Measurements from ENCODE around the gene CDC5L. TPM values are rescaled to one million over a fixed set of nuclear protein-coding genes. Genes with fewer than 3 reads are reported as not detected.
A peak's percentile ranks its signal among the peaks of the same experiment; 100 is the strongest.

The CDC5L gene
- total RNA-seq, 1 donor from 2014 or later: 27.3 TPM

- DNase-seq (ENCODE audit: low read depth): no peak
These were observed 13.7 kb upstream of the CDC5L start for GRCh38 chr6:44373787-44374186.

GRCh38 chr6:44375071-44375470 lies 12.4 kb upstream of the CDC5L start:
- no peak for DNase-seq (ENCODE audit: low read depth)

- no peak for DNase-seq (ENCODE audit: low read depth)
These were observed 10.0 kb upstream of the CDC5L start for GRCh38 chr6:44377484-44377883.

- DNase-seq (ENCODE audit: low read depth): no peak
These were observed 9.5 kb upstream of the CDC5L start for GRCh38 chr6:44377971-44378370.

GRCh38 chr6:44381739-44382138 lies 5.8 kb upstream of the CDC5L start:
- no peak for DNase-seq (ENCODE audit: low read depth)

GRCh38 chr6:44386364-44386928 lies 1.1 kb upstream of the CDC5L start:
- no peak for DNase-seq (ENCODE audit: low read depth)

- DNase-seq (ENCODE audit: low read depth): no peak
These were observed 569 bp upstream of the CDC5L start for GRCh38 chr6:44386929-44387345.

- DNase-seq (ENCODE audit: low read depth): no peak
These were observed 605 bp downstream of the CDC5L start for GRCh38 chr6:44388135-44388487.

GRCh38 chr6:44388887-44389286 lies 1.4 kb downstream of the CDC5L start:
- DNase-seq (ENCODE audit: low read depth): peak; percentile 15

GRCh38 chr6:44390158-44390683 lies 2.7 kb downstream of the CDC5L start:
- DNase-seq (ENCODE audit: low read depth): no peak

- DNase-seq (ENCODE audit: low read depth): no peak
These were observed 8.0 kb downstream of the CDC5L start for GRCh38 chr6:44395501-44395900.

- DNase-seq (ENCODE audit: low read depth): no peak
These were observed 9.5 kb downstream of the CDC5L start for GRCh38 chr6:44396968-44397367.

- no peak for DNase-seq (ENCODE audit: low read depth)
These were observed 10.1 kb downstream of the CDC5L start for GRCh38 chr6:44397424-44398164.

GRCh38 chr6:44399991-44400390 lies 12.5 kb downstream of the CDC5L start:
- no peak for DNase-seq (ENCODE audit: low read depth)

- DNase-seq (ENCODE audit: low read depth): no peak
These were observed 13.1 kb downstream of the CDC5L start for GRCh38 chr6:44400572-44400971.

GRCh38 chr6:44401138-44401537 lies 13.6 kb downstream of the CDC5L start:
- no peak for DNase-seq (ENCODE audit: low read depth)

- no peak for DNase-seq (ENCODE audit: low read depth)
These were observed 16.7 kb downstream of the CDC5L start for GRCh38 chr6:44404022-44404714.

GRCh38 chr6:44404715-44405099 lies 17.2 kb downstream of the CDC5L start:
- no peak for DNase-seq (ENCODE audit: low read depth)

GRCh38 chr6:44407951-44408670 lies 20.6 kb downstream of the CDC5L start:
- peak; percentile 30 for DNase-seq (ENCODE audit: low read depth)

- DNase-seq (ENCODE audit: low read depth): no peak
These were observed 21.8 kb downstream of the CDC5L start for GRCh38 chr6:44409207-44409794.

- no peak for DNase-seq (ENCODE audit: low read depth)
These were observed 22.9 kb downstream of the CDC5L start for GRCh38 chr6:44410363-44410762.

- no peak for DNase-seq (ENCODE audit: low read depth)
These were observed 23.6 kb downstream of the CDC5L start for GRCh38 chr6:44411141-44411540.

Data from renal cortical epithelial cell (primary cell).